OCI-LY1 (cell line): ENCODE data around the gene PLD1.

Experiments used
- EZH2 ChIP-seq: fragments of 200-600 bp; sonication (generic), shearing (Covaris generic); IDR thresholded peaks from 2 replicates; pipeline ENCODE4 v1.8.0; 2017; ENCODE audit warnings: borderline replicate concordance, mixed run types, mild to moderate bottlenecking, antibody characterized with exemption, low read length, moderate library complexity, mixed read lengths
- TF ChIP-seq, protein P1 (sequence below): fragments of 200-600 bp; sonication (generic), shearing (Covaris generic); IDR thresholded peaks from 2 replicates; pipeline ENCODE4 v1.5.1; 2017; ENCODE audit warnings: mild to moderate bottlenecking, antibody characterized with exemption, low read length, moderate library complexity, mixed read lengths

- TF ChIP-seq, protein P1, sequence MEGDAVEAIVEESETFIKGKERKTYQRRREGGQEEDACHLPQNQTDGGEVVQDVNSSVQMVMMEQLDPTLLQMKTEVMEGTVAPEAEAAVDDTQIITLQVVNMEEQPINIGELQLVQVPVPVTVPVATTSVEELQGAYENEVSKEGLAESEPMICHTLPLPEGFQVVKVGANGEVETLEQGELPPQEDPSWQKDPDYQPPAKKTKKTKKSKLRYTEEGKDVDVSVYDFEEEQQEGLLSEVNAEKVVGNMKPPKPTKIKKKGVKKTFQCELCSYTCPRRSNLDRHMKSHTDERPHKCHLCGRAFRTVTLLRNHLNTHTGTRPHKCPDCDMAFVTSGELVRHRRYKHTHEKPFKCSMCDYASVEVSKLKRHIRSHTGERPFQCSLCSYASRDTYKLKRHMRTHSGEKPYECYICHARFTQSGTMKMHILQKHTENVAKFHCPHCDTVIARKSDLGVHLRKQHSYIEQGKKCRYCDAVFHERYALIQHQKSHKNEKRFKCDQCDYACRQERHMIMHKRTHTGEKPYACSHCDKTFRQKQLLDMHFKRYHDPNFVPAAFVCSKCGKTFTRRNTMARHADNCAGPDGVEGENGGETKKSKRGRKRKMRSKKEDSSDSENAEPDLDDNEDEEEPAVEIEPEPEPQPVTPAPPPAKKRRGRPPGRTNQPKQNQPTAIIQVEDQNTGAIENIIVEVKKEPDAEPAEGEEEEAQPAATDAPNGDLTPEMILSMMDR, result no peak
- no peak for TF ChIP-seq EZH2
These were observed 33.9 kb downstream of the PLD1 start for GRCh38 chr3:171776411-171776810.
